GM18502 (cell line): ENCODE measurements around the gene ATP5PD.

Experiments used
- ATAC-seq: cut with Tn5 transposase; IDR thresholded peaks from one replicate; pipeline ENCODE4 v1.9.1; 2021; ENCODE audit warnings: mild to moderate bottlenecking; ENCODE audit not compliant: unreplicated experiment, poor library complexity

The ATP5PD gene

GRCh38 chr17:75001915-75002843, 44.6 kb downstream of the ATP5PD start:
- ATAC-seq: no peak

GRCh38 chr17:74999523-74999922, 47.2 kb downstream of the ATP5PD start:
- no peak for ATAC-seq

GRCh38 chr17:74998783-74999182, 48.0 kb downstream of the ATP5PD start:
- no peak for ATAC-seq

- no peak for ATAC-seq
Observed at GRCh38 chr17:74995847-74996246, 50.9 kb downstream of the ATP5PD start.

- ATAC-seq: no peak
Observed at GRCh38 chr17:74994440-74994839, 52.3 kb downstream of the ATP5PD start.

- no peak for ATAC-seq
Observed at GRCh38 chr17:74992223-74992622, 54.5 kb downstream of the ATP5PD start.

GRCh38 chr17:74990581-74991105, 56.1 kb downstream of the ATP5PD start:
- ATAC-seq: no peak
